Duodenal mucosa (tissue), 2 donors: ENCODE measurements around the gene CACNA1I.

Experiments used
- H3K27ac ChIP-seq: one replicate; pipeline ENCODE4 v1.7.0; 2013; ENCODE audit warnings: low read depth, low read length
- H3K27me3 ChIP-seq, 2 donors: one replicate each; pipeline ENCODE4 v1.7.0; 2013; ENCODE audit warnings: low read length in 2 of 2, control low read depth in 1 of 2; ENCODE audit not compliant: insufficient read depth in 2 of 2, control insufficient read depth in 1 of 2
- H3K36me3 ChIP-seq, 2 donors: one replicate each; pipeline ENCODE4 v1.7.0; 2013; ENCODE audit warnings: low read length in 2 of 2, control low read depth in 1 of 2; ENCODE audit not compliant: insufficient read depth in 2 of 2, control insufficient read depth in 1 of 2
- H3K4me1 ChIP-seq, 2 donors: one replicate each; pipeline ENCODE4 v1.7.0; 2013; ENCODE audit warnings: low read length in 2 of 2, control low read depth in 1 of 2; ENCODE audit not compliant: insufficient read depth in 2 of 2, control insufficient read depth in 1 of 2
- H3K4me3 ChIP-seq, 2 donors: one replicate each; pipeline ENCODE4 v1.7.0; 2013; ENCODE audit warnings: low read length in 2 of 2, low read depth in 1 of 2
- H3K9ac ChIP-seq, 2 donors: one replicate each; pipeline ENCODE4 v1.7.0; 2013; ENCODE audit warnings: low read length in 2 of 2, low read depth in 1 of 2
- H3K9me3 ChIP-seq, 2 donors: one replicate each; pipeline ENCODE4 v1.7.0; 2013; ENCODE audit warnings: low read length in 2 of 2, control low read depth in 1 of 2; ENCODE audit not compliant: control insufficient read depth in 1 of 2

The CACNA1I gene

DNA sequence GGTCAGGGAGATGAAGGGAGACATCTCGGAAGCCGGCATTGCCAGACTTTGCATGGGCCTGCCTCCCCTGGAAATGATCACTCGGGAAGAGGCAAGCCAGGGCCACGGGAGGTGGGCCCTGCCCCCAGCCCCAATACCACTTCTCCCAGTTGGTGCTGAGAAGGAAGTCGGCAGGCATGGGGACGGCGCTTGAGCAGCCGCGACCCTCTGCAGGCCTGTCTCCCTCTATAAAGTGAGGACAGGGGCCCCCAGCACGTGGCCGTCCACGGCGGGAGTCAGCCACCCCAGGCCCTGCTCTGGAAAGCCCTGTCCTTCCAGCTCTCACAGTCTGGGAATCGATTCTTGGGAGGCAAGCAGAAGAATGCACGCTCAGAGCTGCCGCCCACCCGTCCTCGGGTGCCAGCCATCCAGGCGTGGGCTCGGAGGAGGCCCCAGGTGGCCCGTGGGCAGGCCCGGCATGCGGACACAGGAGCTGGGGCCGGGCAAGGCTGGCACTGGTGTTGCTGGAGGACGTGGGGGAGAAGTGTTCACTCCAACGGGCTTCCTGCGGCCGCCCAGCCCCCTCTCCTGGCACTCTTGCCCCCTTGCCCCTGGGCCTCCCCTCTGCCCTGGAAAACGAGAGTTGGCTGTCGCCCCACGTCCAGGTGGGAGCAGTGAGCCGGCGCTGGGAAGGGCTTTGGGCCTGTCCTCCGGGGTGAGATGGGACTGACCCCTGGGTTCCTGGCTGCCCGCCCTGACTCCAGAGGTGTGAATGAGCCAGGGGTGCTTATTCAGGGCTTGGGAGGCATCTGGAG, 77.5 kb downstream of the CACNA1I start:
- H3K36me3 ChIP-seq, result no peaks in the 10 kb centered on the region
- H3K4me3 ChIP-seq, result no peak overlapping the region
- no peak overlapping the region for H3K27ac ChIP-seq
- H3K9me3 ChIP-seq, result no peaks in the 10 kb centered on the region
- peaks cover 0 to 3% of the 10 kb centered on the region in 2 donors for H3K27me3 ChIP-seq
- H3K9ac ChIP-seq, result no peak overlapping the region
- H3K4me1 ChIP-seq, result no peaks in the 10 kb centered on the region

DNA sequence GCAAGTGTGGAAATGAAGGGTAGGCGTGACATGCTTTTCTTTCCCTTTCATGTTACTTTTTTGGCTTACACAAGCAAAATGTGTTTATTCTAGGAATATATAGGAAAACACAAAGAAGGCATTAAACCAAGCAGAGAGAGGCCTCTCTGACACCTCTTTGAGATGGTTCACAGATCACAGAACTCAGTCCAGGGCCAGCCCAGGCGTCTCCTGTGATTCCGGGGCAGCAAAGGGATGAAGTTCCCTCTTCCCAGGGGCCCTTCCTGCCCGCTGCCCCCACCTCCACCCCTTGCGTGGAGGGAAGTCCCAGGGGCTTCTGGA, 78.0 kb downstream of the CACNA1I start:
- Histone ChIP-seq H3K9me3 (no peaks in the 10 kb centered on the region), H3K4me1 (no peaks in the 10 kb centered on the region), H3K27ac (no peak overlapping the region), H3K36me3 (no peaks in the 10 kb centered on the region), H3K9ac (no peak overlapping the region), H3K4me3 (no peak overlapping the region), H3K27me3 (peaks cover 0 to 3% of the 10 kb centered on the region in 2 donors)

DNA sequence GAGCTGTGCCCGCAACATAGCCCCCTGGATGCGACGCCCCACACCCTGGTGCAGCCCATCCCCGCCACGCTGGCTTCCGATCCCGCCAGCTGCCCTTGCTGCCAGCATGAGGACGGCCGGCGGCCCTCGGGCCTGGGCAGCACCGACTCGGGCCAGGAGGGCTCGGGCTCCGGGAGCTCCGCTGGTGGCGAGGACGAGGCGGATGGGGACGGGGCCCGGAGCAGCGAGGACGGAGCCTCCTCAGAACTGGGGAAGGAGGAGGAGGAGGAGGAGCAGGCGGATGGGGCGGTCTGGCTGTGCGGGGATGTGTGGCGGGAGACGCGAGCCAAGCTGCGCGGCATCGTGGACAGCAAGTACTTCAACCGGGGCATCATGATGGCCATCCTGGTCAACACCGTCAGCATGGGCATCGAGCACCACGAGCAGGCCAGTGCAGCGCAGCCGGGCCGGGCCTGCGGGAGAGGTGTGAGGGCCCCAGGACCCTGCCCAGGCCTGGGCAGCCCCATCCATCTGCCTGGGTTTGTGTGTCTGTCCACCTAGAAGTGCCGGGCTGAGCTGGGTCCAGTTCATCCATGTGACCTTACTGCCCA, 79.0 kb downstream of the CACNA1I start:
- peaks cover 0 to 2% of the 10 kb centered on the region in 2 donors for H3K27me3 ChIP-seq
- no peak overlapping the region for H3K9ac ChIP-seq
- no peak overlapping the region for H3K27ac ChIP-seq

DNA sequence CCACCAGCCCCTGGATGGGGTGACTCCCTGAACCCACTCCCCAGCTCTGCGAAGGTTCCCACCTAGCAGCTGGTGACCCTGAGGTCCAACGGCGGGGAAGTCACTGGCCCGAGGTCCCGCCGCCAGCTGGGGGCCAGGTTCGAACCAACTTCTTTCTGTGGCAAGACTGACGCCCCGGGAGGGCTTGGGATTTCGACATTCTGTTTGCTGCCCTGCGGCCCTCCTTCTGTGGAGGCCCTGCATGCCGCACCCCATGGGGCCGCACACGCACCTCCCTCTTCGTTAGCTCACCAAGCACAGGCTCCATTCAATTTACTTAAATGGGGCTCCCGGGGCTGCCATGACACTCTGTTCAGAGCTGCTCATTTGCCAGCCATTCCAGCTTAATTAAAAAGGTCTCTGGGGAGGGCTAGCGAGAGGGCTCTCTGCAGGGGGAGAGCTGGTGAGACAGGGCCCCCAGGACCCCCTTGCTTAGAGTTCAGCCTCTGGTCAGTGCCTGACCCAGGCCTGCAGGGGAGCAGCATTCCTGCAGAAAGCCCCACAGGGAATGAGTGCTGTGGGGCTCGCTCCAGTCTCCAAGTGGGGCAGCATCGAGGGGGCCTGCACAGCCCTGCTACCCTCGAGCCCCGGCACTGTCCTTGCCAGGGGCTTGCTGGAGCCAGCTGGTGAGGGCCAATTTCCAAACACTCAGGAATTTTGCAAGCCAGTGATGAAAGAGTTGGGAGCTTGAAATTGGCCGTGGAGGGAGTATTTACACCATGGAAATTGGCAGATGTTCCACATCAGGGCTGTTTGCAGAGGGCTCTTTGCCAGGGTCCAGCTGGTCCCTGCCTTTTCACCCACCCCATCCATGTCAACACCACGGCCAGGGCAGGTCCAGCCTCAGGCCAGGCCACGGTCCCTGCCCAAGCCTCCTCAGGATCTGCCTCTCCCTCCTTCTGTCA, 80.8 kb downstream of the CACNA1I start:
- Histone ChIP-seq H3K27me3 (peaks cover 2 to 12% of the 10 kb centered on the region in 2 donors), H3K4me1 (no peaks in the 10 kb centered on the region), H3K9me3 (no peaks in the 10 kb centered on the region), H3K27ac (no peak overlapping the region), H3K9ac (no peak overlapping the region), H3K36me3 (no peaks in the 10 kb centered on the region), H3K4me3 (no peak overlapping the region)

More for the DNA sequence above, 79.0 kb downstream of the CACNA1I start:
- no peaks in the 10 kb centered on the region for H3K36me3 ChIP-seq
- no peaks in the 10 kb centered on the region for H3K4me1 ChIP-seq
- no peak overlapping the region for H3K4me3 ChIP-seq
- H3K9me3 ChIP-seq, result no peaks in the 10 kb centered on the region

DNA sequence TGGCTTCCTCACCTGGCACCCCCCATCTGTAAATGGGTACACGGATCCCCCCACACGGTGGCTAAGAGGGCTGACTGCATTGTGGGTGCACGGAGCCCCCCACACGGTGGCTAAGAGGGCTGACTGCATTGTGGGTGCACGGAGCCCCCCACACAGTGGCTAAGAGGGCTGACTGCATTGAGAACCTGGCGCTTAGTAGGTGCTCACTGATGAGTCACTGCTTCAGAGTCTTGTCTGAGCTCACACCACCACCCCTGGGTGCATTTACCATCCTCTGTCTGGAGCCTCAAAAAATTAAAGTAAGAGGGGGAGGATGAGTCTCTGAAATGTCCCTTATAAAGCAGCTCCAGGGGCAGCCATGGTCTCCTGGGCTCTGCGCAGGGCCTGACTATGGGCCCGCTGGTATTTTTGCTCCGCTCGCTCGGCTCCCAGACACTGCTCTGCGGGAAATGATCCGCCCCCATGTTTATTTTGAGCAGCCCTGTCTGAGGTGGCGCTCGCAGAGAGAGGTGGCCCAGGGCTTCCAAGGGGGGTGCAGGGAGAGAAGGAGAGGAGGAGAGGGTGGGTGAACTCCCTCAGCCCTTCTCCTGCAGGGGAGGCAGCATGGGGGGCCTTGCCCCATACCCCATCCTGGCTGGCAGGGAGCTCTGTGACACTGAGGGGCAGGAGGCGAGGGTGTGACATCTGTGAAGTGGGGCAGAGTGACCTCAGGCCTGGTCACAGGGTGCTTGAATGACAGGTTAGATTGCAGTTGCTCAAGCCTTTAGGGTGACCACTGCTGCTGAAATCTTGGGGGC, 82.6 kb downstream of the CACNA1I start:
- H3K27ac ChIP-seq, result no peak overlapping the region
- peaks cover 2 to 27% of the 10 kb centered on the region in 2 donors for H3K27me3 ChIP-seq
- H3K9ac ChIP-seq, result no peak overlapping the region
- H3K4me1 ChIP-seq, result no peaks in the 10 kb centered on the region
- no peak overlapping the region for H3K4me3 ChIP-seq
- H3K9me3 ChIP-seq, result no peaks in the 10 kb centered on the region
- no peaks in the 10 kb centered on the region for H3K36me3 ChIP-seq

DNA sequence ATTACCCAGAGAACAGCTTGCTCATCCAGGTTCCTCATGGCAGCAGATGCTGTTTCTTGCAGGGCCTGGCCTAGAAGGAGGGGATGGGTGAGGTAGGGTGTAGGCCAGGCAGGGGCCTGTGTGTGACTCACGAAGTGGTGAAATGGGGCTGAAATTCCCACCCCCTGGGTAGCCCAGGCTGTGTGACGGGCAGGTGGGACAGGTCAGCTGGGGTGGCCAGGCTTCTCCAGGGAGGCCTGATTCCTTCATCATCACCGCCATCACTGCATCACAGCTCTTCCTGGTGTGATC, 83.2 kb downstream of the CACNA1I start:
- H3K36me3 ChIP-seq, result no peaks in the 10 kb centered on the region
- H3K27ac ChIP-seq, result no peak overlapping the region
- no peak overlapping the region for H3K9ac ChIP-seq
- no peak overlapping the region for H3K4me3 ChIP-seq
- peaks cover 2 to 31% of the 10 kb centered on the region in 2 donors for H3K27me3 ChIP-seq
- H3K9me3 ChIP-seq, result no peaks in the 10 kb centered on the region
- no peaks in the 10 kb centered on the region for H3K4me1 ChIP-seq

DNA sequence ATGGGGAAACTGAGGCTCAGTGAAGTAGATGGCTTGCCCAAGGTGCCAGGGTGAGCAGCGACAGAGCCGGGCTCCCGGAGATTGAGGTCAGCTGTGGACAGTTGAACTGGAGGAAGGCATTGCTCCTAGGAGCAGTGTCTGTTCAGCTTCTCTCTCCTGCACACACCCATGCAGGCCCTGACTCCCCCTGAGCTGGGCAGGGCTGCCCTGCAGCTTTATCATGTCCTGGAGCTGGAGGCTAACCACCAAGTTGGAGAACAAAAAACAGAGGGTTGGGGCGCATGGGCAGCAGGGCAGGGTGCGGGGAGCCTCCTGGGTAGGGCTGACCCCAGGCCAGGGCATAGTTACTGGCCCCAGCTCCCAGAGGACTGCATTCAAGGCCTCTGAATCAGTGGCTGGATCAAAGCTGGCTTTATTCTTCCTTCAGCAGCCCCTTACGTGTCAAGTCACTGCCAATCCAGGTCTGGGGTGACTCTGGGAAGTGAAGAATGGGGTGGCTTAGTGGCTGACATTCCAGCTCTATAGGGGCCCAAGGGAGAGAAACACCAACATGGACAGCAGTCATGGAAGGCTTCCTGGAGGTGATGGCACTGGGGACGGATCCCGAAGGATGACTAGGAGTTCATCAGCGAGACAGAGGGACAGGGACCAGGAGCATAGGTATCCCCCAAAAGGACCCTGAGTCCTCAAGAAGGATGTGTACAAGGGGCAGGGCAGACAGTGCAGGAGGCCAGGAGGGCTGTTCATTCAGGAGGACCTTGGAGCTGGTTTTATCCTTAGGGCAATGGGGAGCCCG, 83.8 kb downstream of the CACNA1I start:
- H3K27me3 ChIP-seq, result peaks cover 2 to 31% of the 10 kb centered on the region in 2 donors

DNA sequence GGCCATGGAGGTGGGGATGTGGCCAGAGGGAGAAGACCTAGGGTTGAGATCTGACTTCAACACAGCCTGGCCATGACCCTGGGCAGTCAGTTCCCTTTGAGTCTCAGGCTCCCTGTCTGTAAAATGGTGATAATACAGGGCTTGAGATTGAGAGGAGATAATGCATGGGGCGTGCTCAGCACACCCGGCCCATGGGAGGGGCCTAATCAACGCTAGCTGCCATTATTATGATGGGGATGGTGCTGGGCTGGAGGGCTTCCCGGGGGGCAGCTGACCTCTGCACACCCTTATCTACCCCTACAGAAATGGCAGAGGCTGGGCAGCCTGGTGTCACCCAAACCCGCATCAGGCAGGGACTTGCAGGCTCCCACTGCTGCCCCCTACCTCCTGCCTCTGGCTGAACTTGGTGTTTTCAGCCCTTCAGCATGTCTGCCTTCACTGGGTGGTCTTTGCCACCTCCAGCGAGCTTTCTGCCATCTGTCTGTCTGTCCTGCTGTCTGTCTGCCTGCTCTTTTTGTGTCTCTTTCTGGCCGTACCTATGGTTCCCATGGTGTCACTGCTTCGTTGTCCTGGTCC, 84.5 kb downstream of the CACNA1I start:
- Histone ChIP-seq H3K36me3 (no peaks in the 10 kb centered on the region), H3K4me1 (no peaks in the 10 kb centered on the region), H3K9me3 (no peaks in the 10 kb centered on the region), H3K4me3 (no peak overlapping the region), H3K9ac (no peak overlapping the region), H3K27ac (no peak overlapping the region), H3K27me3 (peaks cover 5 to 32% of the 10 kb centered on the region in 2 donors)

More for the DNA sequence above, 83.8 kb downstream of the CACNA1I start:
- no peak overlapping the region for H3K27ac ChIP-seq
- no peaks in the 10 kb centered on the region for H3K4me1 ChIP-seq
- H3K9ac ChIP-seq, result no peak overlapping the region
- no peaks in the 10 kb centered on the region for H3K9me3 ChIP-seq
- no peaks in the 10 kb centered on the region for H3K36me3 ChIP-seq
- H3K4me3 ChIP-seq, result no peak overlapping the region

DNA sequence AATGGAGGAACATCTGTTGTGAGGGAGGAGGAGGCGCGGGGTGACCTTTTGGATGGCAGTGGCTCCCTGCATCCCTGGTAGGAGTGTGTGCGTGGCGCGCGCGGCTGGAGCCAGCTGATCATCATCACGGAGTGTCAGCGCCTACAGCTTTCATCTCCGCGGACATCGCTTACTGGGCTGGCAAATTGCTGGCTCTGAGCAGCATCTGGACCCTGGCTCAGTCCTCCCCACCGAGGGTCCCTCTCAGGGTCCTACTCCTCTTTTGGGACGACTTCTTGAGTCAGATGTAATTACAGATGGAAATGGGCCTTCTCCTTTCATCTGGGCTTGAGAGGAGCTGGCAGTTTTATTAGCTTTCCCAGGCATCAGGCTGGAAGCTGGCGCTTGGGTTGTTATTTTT, 85.3 kb downstream of the CACNA1I start:
- H3K4me1 ChIP-seq, result no peaks in the 10 kb centered on the region
- no peaks in the 10 kb centered on the region for H3K9me3 ChIP-seq
- peaks cover 5 to 39% of the 10 kb centered on the region in 2 donors for H3K27me3 ChIP-seq
- H3K27ac ChIP-seq, result no peak overlapping the region
- no peak overlapping the region for H3K9ac ChIP-seq
- H3K36me3 ChIP-seq, result no peaks in the 10 kb centered on the region
- H3K4me3 ChIP-seq, result no peak overlapping the region
